Activated naive CD8-positive, alpha-beta T cell treated with anti-CD3 and anti-CD28 coated beads for 36 hours (primary cell): ENCODE data around the gene STX16. TPM values are rescaled to one million over a fixed set of nuclear protein-coding genes. Genes with fewer than 3 reads are reported as not detected.

Experiments used
- DNase-seq: peaks from one replicate; pipeline ENCODE4 v3.0.0; 2021
- H3K27ac Mint-ChIP-seq: one replicate; pipeline ENCODE4 v1.8.0; 2022; ENCODE audit warnings: mild to moderate bottlenecking, moderate library complexity, mixed read lengths
- H3K27me3 Mint-ChIP-seq: one replicate; pipeline ENCODE4 v1.8.0; 2022; ENCODE audit warnings: mild to moderate bottlenecking, mixed read lengths
- H3K36me3 Mint-ChIP-seq: one replicate; pipeline ENCODE4 v1.8.0; 2021; ENCODE audit warnings: mild to moderate bottlenecking, mixed read lengths
- H3K4me1 Mint-ChIP-seq: one replicate; pipeline ENCODE4 v1.8.0; 2021; ENCODE audit warnings: mixed read lengths
- H3K4me3 Mint-ChIP-seq: one replicate; pipeline ENCODE4 v1.8.0; 2022; ENCODE audit warnings: mild to moderate bottlenecking, moderate library complexity, mixed read lengths
- H3K9me3 Mint-ChIP-seq: one replicate; pipeline ENCODE4 v1.8.0; 2022; ENCODE audit warnings: mixed read lengths
- total RNA-seq, 2 experiments: library from RNA; stranded (reverse); gene quantifications; one replicate each; pipeline ENCODE4 v1.2.3, GENCODE V29; 2021

STX16 gene
- total RNA-seq, 2 experiments from 2014 or later, result 84.0 to 93.5 TPM

GRCh38 chr20:58666702-58667101, 15.6 kb downstream of the STX16 start:
- H3K27me3 Mint-ChIP-seq, result no peaks in the 10 kb centered on the region
- DNase-seq, result no peak
- H3K4me3 Mint-ChIP-seq, result no peak overlapping the region
- peaks cover 41% of the 10 kb centered on the region for H3K4me1 Mint-ChIP-seq
- no peaks in the 10 kb centered on the region for H3K9me3 Mint-ChIP-seq
- H3K36me3 Mint-ChIP-seq, result peaks cover 24% of the 10 kb centered on the region
- H3K27ac Mint-ChIP-seq, result peak overlapping the region; percentile 19

- peaks cover 19% of the 10 kb centered on the region for H3K36me3 Mint-ChIP-seq
- DNase-seq, result no peak
- H3K27me3 Mint-ChIP-seq, result no peaks in the 10 kb centered on the region
- H3K4me3 Mint-ChIP-seq, result no peak overlapping the region
- H3K9me3 Mint-ChIP-seq, result no peaks in the 10 kb centered on the region
- H3K27ac Mint-ChIP-seq, result no peak overlapping the region
- peaks cover 36% of the 10 kb centered on the region for H3K4me1 Mint-ChIP-seq
These were observed 16.9 kb downstream of the STX16 start for GRCh38 chr20:58667975-58668374.

- Mint-ChIP-seq H3K27me3 (no peaks in the 10 kb centered on the region), H3K36me3 (peaks cover 10% of the 10 kb centered on the region), H3K9me3 (no peaks in the 10 kb centered on the region), H3K4me3 (no peak overlapping the region), H3K27ac (no peak overlapping the region), H3K4me1 (peaks cover 32% of the 10 kb centered on the region)
- no peak for DNase-seq
These were observed 17.8 kb downstream of the STX16 start for GRCh38 chr20:58668901-58669286.

GRCh38 chr20:58669287-58670006, 18.4 kb downstream of the STX16 start:
- Mint-ChIP-seq H3K4me1 (peaks cover 28% of the 10 kb centered on the region), H3K27ac (no peak overlapping the region), H3K36me3 (peaks cover 10% of the 10 kb centered on the region), H3K9me3 (no peaks in the 10 kb centered on the region), H3K4me3 (no peak overlapping the region), H3K27me3 (no peaks in the 10 kb centered on the region)
- no peak for DNase-seq

GRCh38 chr20:58670102-58670501, 19.0 kb downstream of the STX16 start:
- peaks cover 10% of the 10 kb centered on the region for H3K36me3 Mint-ChIP-seq
- no peak for DNase-seq
- no peaks in the 10 kb centered on the region for H3K9me3 Mint-ChIP-seq
- H3K27ac Mint-ChIP-seq, result no peak overlapping the region
- no peak overlapping the region for H3K4me3 Mint-ChIP-seq
- H3K4me1 Mint-ChIP-seq, result peaks cover 23% of the 10 kb centered on the region
- no peaks in the 10 kb centered on the region for H3K27me3 Mint-ChIP-seq

- Mint-ChIP-seq H3K27ac (no peak overlapping the region), H3K27me3 (no peaks in the 10 kb centered on the region), H3K4me1 (peaks cover 18% of the 10 kb centered on the region), H3K4me3 (no peak overlapping the region), H3K36me3 (peaks cover 11% of the 10 kb centered on the region), H3K9me3 (no peaks in the 10 kb centered on the region)
- DNase-seq, result no peak
These were observed 19.6 kb downstream of the STX16 start for GRCh38 chr20:58670659-58671058.

GRCh38 chr20:58673119-58673518, 22.0 kb downstream of the STX16 start:
- H3K4me3 Mint-ChIP-seq, result no peak overlapping the region

GRCh38 chr20:58675146-58675584, 24.1 kb downstream of the STX16 start:
- peaks cover 4% of the 10 kb centered on the region for H3K4me1 Mint-ChIP-seq
- no peak overlapping the region for H3K27ac Mint-ChIP-seq
- H3K9me3 Mint-ChIP-seq, result no peaks in the 10 kb centered on the region
- no peaks in the 10 kb centered on the region for H3K27me3 Mint-ChIP-seq
- H3K4me3 Mint-ChIP-seq, result no peak overlapping the region
- H3K36me3 Mint-ChIP-seq, result peaks cover 19% of the 10 kb centered on the region
- no peak for DNase-seq

More at GRCh38 chr20:58673119-58673518, 22.0 kb downstream of the STX16 start:
- no peak for DNase-seq
- H3K27ac Mint-ChIP-seq, result no peak overlapping the region
- no peaks in the 10 kb centered on the region for H3K27me3 Mint-ChIP-seq
- peaks cover 13% of the 10 kb centered on the region for H3K36me3 Mint-ChIP-seq
- peaks cover 6% of the 10 kb centered on the region for H3K4me1 Mint-ChIP-seq
- H3K9me3 Mint-ChIP-seq, result no peaks in the 10 kb centered on the region

- Mint-ChIP-seq H3K4me3 (no peak overlapping the region), H3K27ac (no peak overlapping the region), H3K27me3 (no peaks in the 10 kb centered on the region), H3K4me1 (peaks cover 3% of the 10 kb centered on the region), H3K9me3 (no peaks in the 10 kb centered on the region), H3K36me3 (peaks cover 18% of the 10 kb centered on the region)
- no peak for DNase-seq
These were observed 24.6 kb downstream of the STX16 start for GRCh38 chr20:58675641-58676040.

GRCh38 chr20:58676161-58676560, 25.1 kb downstream of the STX16 start:
- DNase-seq, result no peak
- Mint-ChIP-seq H3K36me3 (peaks cover 21% of the 10 kb centered on the region), H3K9me3 (no peaks in the 10 kb centered on the region), H3K27ac (no peak overlapping the region), H3K4me1 (peaks cover 3% of the 10 kb centered on the region), H3K27me3 (no peaks in the 10 kb centered on the region), H3K4me3 (no peak overlapping the region)

GRCh38 chr20:58677079-58677604, 26.1 kb downstream of the STX16 start:
- Mint-ChIP-seq H3K27me3 (no peaks in the 10 kb centered on the region), H3K36me3 (peaks cover 20% of the 10 kb centered on the region), H3K4me1 (peaks cover 3% of the 10 kb centered on the region), H3K27ac (no peak overlapping the region), H3K4me3 (no peak overlapping the region), H3K9me3 (no peaks in the 10 kb centered on the region)
- no peak for DNase-seq

- Mint-ChIP-seq H3K4me1 (peaks cover 2% of the 10 kb centered on the region), H3K27ac (no peak overlapping the region), H3K9me3 (no peaks in the 10 kb centered on the region), H3K36me3 (peaks cover 20% of the 10 kb centered on the region), H3K27me3 (no peaks in the 10 kb centered on the region), H3K4me3 (no peak overlapping the region)
- no peak for DNase-seq
These were observed 26.7 kb downstream of the STX16 start for GRCh38 chr20:58677808-58678207.

- no peaks in the 10 kb centered on the region for H3K9me3 Mint-ChIP-seq
- H3K4me1 Mint-ChIP-seq, result peaks cover 2% of the 10 kb centered on the region
- no peak overlapping the region for H3K4me3 Mint-ChIP-seq
- H3K27me3 Mint-ChIP-seq, result no peaks in the 10 kb centered on the region
- no peak for DNase-seq
- peaks cover 20% of the 10 kb centered on the region for H3K36me3 Mint-ChIP-seq
- H3K27ac Mint-ChIP-seq, result no peak overlapping the region
These were observed 27.7 kb downstream of the STX16 start for GRCh38 chr20:58678806-58679205.

GRCh38 chr20:58682656-58683531, 31.8 kb downstream of the STX16 start:
- Mint-ChIP-seq H3K36me3 (peaks cover 15% of the 10 kb centered on the region), H3K9me3 (no peaks in the 10 kb centered on the region), H3K4me1 (peaks cover 2% of the 10 kb centered on the region), H3K27me3 (no peaks in the 10 kb centered on the region), H3K27ac (no peak overlapping the region), H3K4me3 (no peak overlapping the region)
- DNase-seq, result no peak

- no peaks in the 10 kb centered on the region for H3K27me3 Mint-ChIP-seq
- H3K4me1 Mint-ChIP-seq, result peaks cover 2% of the 10 kb centered on the region
- no peak for DNase-seq
- H3K36me3 Mint-ChIP-seq, result peaks cover 14% of the 10 kb centered on the region
- H3K4me3 Mint-ChIP-seq, result no peak overlapping the region
- H3K27ac Mint-ChIP-seq, result no peak overlapping the region
- H3K9me3 Mint-ChIP-seq, result no peaks in the 10 kb centered on the region
These were observed 33.2 kb downstream of the STX16 start for GRCh38 chr20:58684291-58684690.
